HEK293T (cell line): ENCODE measurements around the gene TEKT4.
"Not testable (repeated sequence)": the region's sequence is repeated elsewhere in the genome, so short reads cannot be mapped to it uniquely, and the experiment has no call there.

Experiments used
- CTCF ChIA-PET: fragments of 350-600 bp; formaldehyde crosslinking; extraction: SDS; loops from one replicate; lab custom pipeline; 2021; ENCODE audit warnings: antibody characterized with exemption, inconsistent platforms; lab: Yijun Ruan, JAX
- POLR2A ChIA-PET: fragments of 350-600 bp; formaldehyde crosslinking; extraction: SDS; loops from one replicate; lab custom pipeline; 2020; ENCODE audit warnings: antibody characterized with exemption, inconsistent platforms; lab: Yijun Ruan, JAX
- DNase-seq: peaks from one replicate; pipeline ENCODE4 v3.0.0; 2012; ENCODE audit warnings: mixed read lengths; ENCODE audit errors: extremely low spot score
- ARNT ChIP-seq: fragments of 450-650 bp; IDR thresholded peaks from 2 replicates; pipeline ENCODE4 v1.6.1; 2017; ENCODE audit warnings: mild to moderate bottlenecking
- BHLHE40 ChIP-seq: fragments of 450-650 bp; IDR thresholded peaks from 2 replicates; pipeline ENCODE4 v1.6.1; 2016; ENCODE audit warnings: mild to moderate bottlenecking, moderate library complexity, borderline replicate concordance
- CTBP1 ChIP-seq: fragments of 450-650 bp; IDR thresholded peaks from 2 replicates; pipeline ENCODE4 v1.6.1; 2016; ENCODE audit warnings: borderline replicate concordance
- ELF4 ChIP-seq: fragments of 450-650 bp; IDR thresholded peaks from 2 replicates; pipeline ENCODE4 v1.6.1; 2017; ENCODE audit warnings: antibody characterized with exemption
- FOXA1 ChIP-seq: fragments of 450-650 bp; IDR thresholded peaks from 2 replicates; pipeline ENCODE4 v1.6.1; 2016; ENCODE audit warnings: mild to moderate bottlenecking
- FOXK2 ChIP-seq: fragments of 450-650 bp; IDR thresholded peaks from 2 replicates; pipeline ENCODE4 v1.6.1; 2016; ENCODE audit warnings: mild to moderate bottlenecking
- FOXM1 ChIP-seq: fragments of 450-650 bp; IDR thresholded peaks from 2 replicates; pipeline ENCODE4 v1.6.1; 2017; ENCODE audit warnings: mild to moderate bottlenecking, borderline replicate concordance
- HDGF ChIP-seq: fragments of 450-650 bp; IDR thresholded peaks from 2 replicates; pipeline ENCODE4 v1.6.1; 2017; ENCODE audit warnings: antibody characterized with exemption, borderline replicate concordance
- L3MBTL2 ChIP-seq: fragments of 450-650 bp; conservative IDR thresholded peaks from 2 replicates; pipeline ENCODE4 v1.6.1; 2016; ENCODE audit warnings: mild to moderate bottlenecking
- LEF1 ChIP-seq: fragments of 450-650 bp; IDR thresholded peaks from 2 replicates; pipeline ENCODE4 v1.6.1; 2017; ENCODE audit warnings: mild to moderate bottlenecking, borderline replicate concordance
- NFRKB ChIP-seq: fragments of 450-650 bp; IDR thresholded peaks from 2 replicates; pipeline ENCODE4 v1.6.1; 2016; ENCODE audit warnings: mild to moderate bottlenecking, moderate library complexity
- PKNOX1 ChIP-seq: fragments of 450-650 bp; IDR thresholded peaks from 2 replicates; pipeline ENCODE4 v1.6.1; 2016
- SP1 ChIP-seq: fragments of 450-650 bp; IDR thresholded peaks from 2 replicates; pipeline ENCODE4 v1.6.1; 2017
- SUZ12 ChIP-seq: fragments of 450-650 bp; IDR thresholded peaks from 2 replicates; pipeline ENCODE4 v1.6.1; 2016; ENCODE audit warnings: mild to moderate bottlenecking
- TARDBP ChIP-seq: fragments of 450-650 bp; IDR thresholded peaks from 2 replicates; pipeline ENCODE4 v1.6.1; 2016
- ZNF384 ChIP-seq: fragments of 450-650 bp; IDR thresholded peaks from 2 replicates; pipeline ENCODE4 v1.6.1; 2016

TEKT4 gene

GRCh38 chr2:94879314-94879981, 8.2 kb downstream of the TEKT4 start:
- CTCF ChIA-PET, result no interaction called here
- POLR2A ChIA-PET, result no interaction called here
- no peak for DNase-seq
- no peak for TF ChIP-seq FOXK2
- TF ChIP-seq LEF1, result no peak
- TF ChIP-seq ARNT, result no peak

GRCh38 chr2:94879982-94880377, 8.8 kb downstream of the TEKT4 start:
- ChIA-PET CTCF (no interaction called here), POLR2A (no interaction called here)
- no peak for TF ChIP-seq SUZ12
- no peak for DNase-seq

GRCh38 chr2:94880507-94880906, 9.3 kb downstream of the TEKT4 start:
- CTCF ChIA-PET, result interaction anchor here (0.6 kb wide), 1 partner anchor 10 kb away, joined by 3 read pairs; no protein-coding TSS in a partner anchor
- no peak for DNase-seq
- TF ChIP-seq FOXM1, result no peak
- TF ChIP-seq PKNOX1, result no peak
- TF ChIP-seq L3MBTL2, result no peak
- no peak for TF ChIP-seq TARDBP
- no peak for TF ChIP-seq NFRKB
- no peak for TF ChIP-seq SUZ12
- TF ChIP-seq ELF4, result no peak
- TF ChIP-seq ZNF384, result no peak
- TF ChIP-seq HDGF, result no peak
- TF ChIP-seq BHLHE40, result no peak
- TF ChIP-seq SP1, result no peak
- POLR2A ChIA-PET, result no interaction called here

- ChIA-PET POLR2A (no interaction called here), CTCF (interaction anchor here (0.6 kb wide), 1 partner anchor 10 kb away, joined by 3 read pairs; no protein-coding TSS in a partner anchor)
- DNase-seq, result no peak
- TF ChIP-seq FOXM1, result no peak
- TF ChIP-seq CTBP1, result no peak
- TF ChIP-seq HDGF, result no peak
- TF ChIP-seq TARDBP, result no peak
- TF ChIP-seq BHLHE40, result no peak
- no peak for TF ChIP-seq SUZ12
- TF ChIP-seq PKNOX1, result no peak
- TF ChIP-seq FOXA1, result no peak
- no peak for TF ChIP-seq NFRKB
- TF ChIP-seq L3MBTL2, result no peak
- no peak for TF ChIP-seq ZNF384
These were observed 9.8 kb downstream of the TEKT4 start for GRCh38 chr2:94881070-94881469.

GRCh38 chr2:94890234-94890633, 19.0 kb downstream of the TEKT4 start:
- ChIA-PET CTCF (interaction anchor here (0.7 kb wide), 1 partner anchor 16 kb away, joined by 5 read pairs; no protein-coding TSS in a partner anchor), POLR2A (no interaction called here)
- TF ChIP-seq FOXA1 (no peak), FOXM1 (no peak), SUZ12 (no peak), FOXK2 (no peak), SP1 (no peak), LEF1 (no peak), L3MBTL2 (no peak), ZNF384 (no peak), CTBP1 (no peak)
- DNase-seq, result no peak

- DNase-seq, CTCF ChIA-PET, POLR2A ChIA-PET: not testable (repeated sequence)
These were observed 24.0 kb downstream of the TEKT4 start for GRCh38 chr2:94895273-94895672.

- CTCF ChIA-PET, POLR2A ChIA-PET: not testable (repeated sequence)
These were observed 35.7 kb downstream of the TEKT4 start for GRCh38 chr2:94906976-94907375.

GRCh38 chr2:94923196-94923595, 52.0 kb downstream of the TEKT4 start:
- CTCF ChIA-PET, result no interaction called here
- POLR2A ChIA-PET, result no interaction called here
- DNase-seq, result no peak
- TF ChIP-seq SP1 (no peak), LEF1 (no peak), BHLHE40 (no peak), TARDBP (no peak), NFRKB (no peak), HDGF (no peak), ARNT (no peak), FOXK2 (no peak), FOXA1 (no peak), PKNOX1 (no peak), ELF4 (no peak), ZNF384 (no peak), SUZ12 (no peak), L3MBTL2 (no peak)

More at GRCh38 chr2:94906976-94907375, 35.7 kb downstream of the TEKT4 start:
- not testable (repeated sequence) for DNase-seq

GRCh38 chr2:94924999-94925398, 53.8 kb downstream of the TEKT4 start:
- POLR2A ChIA-PET, DNase-seq: not testable (repeated sequence)
- CTCF ChIA-PET, result interaction anchor here (0.6 kb wide), 1 partner anchor 33 kb away, joined by 3 read pairs; no protein-coding TSS in a partner anchor
